IgD-negative memory B cell (primary cell): ENCODE data around the gene OPRM1. TPM values are rescaled to one million over a fixed set of nuclear protein-coding genes. Genes with fewer than 3 reads are reported as not detected.
"Not testable (repeated sequence)": the region's sequence is repeated elsewhere in the genome, so short reads cannot be mapped to it uniquely, and the experiment has no call there.

Experiments
- H3K27ac Mint-ChIP-seq, 3 donors: one replicate each; pipeline ENCODE4 v1.8.0; 2020 to 2022; ENCODE audit warnings: mild to moderate bottlenecking in 3 of 3, mixed read lengths in 3 of 3, moderate library complexity in 1 of 3
- H3K27me3 Mint-ChIP-seq: one replicate; pipeline ENCODE4 v1.8.0; 2021; ENCODE audit warnings: mixed read lengths
- H3K36me3 Mint-ChIP-seq: one replicate; pipeline ENCODE4 v1.8.0; 2020; ENCODE audit warnings: mild to moderate bottlenecking, mixed read lengths
- H3K4me1 Mint-ChIP-seq, 3 donors: one replicate each; pipeline ENCODE4 v1.8.0; 2020 to 2022; ENCODE audit warnings: mixed read lengths in 3 of 3, mild to moderate bottlenecking in 1 of 3
- H3K4me3 Mint-ChIP-seq, 4 donors: one replicate each; pipeline ENCODE4 v1.8.0; 2020 to 2022; ENCODE audit warnings: mild to moderate bottlenecking in 4 of 4, mixed read lengths in 4 of 4, moderate library complexity in 3 of 4
- H3K9me3 Mint-ChIP-seq, 3 donors: one replicate each; pipeline ENCODE4 v1.8.0; 2020 to 2021; ENCODE audit warnings: mixed read lengths in 3 of 3, mild to moderate bottlenecking in 1 of 3
- polyA plus RNA-seq: library from polyadenylated mRNA; unstranded; fragments of 300-500 nt; fragmentation: Illumina TruSeq; gene quantifications from one replicate; pipeline ENCODE4 v1.2.3, GENCODE V29; 2021

Gene OPRM1
- polyA plus RNA-seq, 1 donor from 2014 or later: not detected

GRCh38 chr6:154154389-154154967 lies 115.4 kb downstream of the OPRM1 start:
- Mint-ChIP-seq H3K4me3 (no peak overlapping the region), H3K4me1 (peaks cover 12 to 23% (median 21%) of the 10 kb centered on the region in 3 donors), H3K9me3 (peaks cover 0 to 3% (median 0%) of the 10 kb centered on the region in 3 donors), H3K27me3 (peaks cover 3% of the 10 kb centered on the region), H3K36me3 (no peaks in the 10 kb centered on the region), H3K27ac (no peak overlapping the region)

GRCh38 chr6:154156135-154156896 lies 117.3 kb downstream of the OPRM1 start:
- Mint-ChIP-seq H3K27me3 (no peaks in the 10 kb centered on the region), H3K4me1 (peaks cover 13 to 23% (median 21%) of the 10 kb centered on the region in 3 donors), H3K9me3 (no peaks in the 10 kb centered on the region), H3K36me3 (no peaks in the 10 kb centered on the region), H3K4me3 (peak overlapping the region in 3 of 4 donors; percentile 30 to 68 (median 39)), H3K27ac (peak overlapping the region in 1 of 3 donors; percentile 34)

GRCh38 chr6:154157082-154157481 lies 118.0 kb downstream of the OPRM1 start:
- peaks cover 13 to 23% (median 21%) of the 10 kb centered on the region in 3 donors for H3K4me1 Mint-ChIP-seq
- H3K4me3 Mint-ChIP-seq: peak overlapping the region; percentile 30 to 87 (median 70)
- H3K27me3 Mint-ChIP-seq: no peaks in the 10 kb centered on the region
- no peaks in the 10 kb centered on the region for H3K36me3 Mint-ChIP-seq
- no peak overlapping the region for H3K27ac Mint-ChIP-seq
- H3K9me3 Mint-ChIP-seq: no peaks in the 10 kb centered on the region

GRCh38 chr6:154157706-154158105 lies 118.7 kb downstream of the OPRM1 start:
- H3K36me3 Mint-ChIP-seq: no peaks in the 10 kb centered on the region
- peak overlapping the region in 2 of 4 donors; percentile 57 to 83 for H3K4me3 Mint-ChIP-seq
- H3K27me3 Mint-ChIP-seq: no peaks in the 10 kb centered on the region
- peak overlapping the region in 1 of 3 donors; percentile 48 for H3K27ac Mint-ChIP-seq
- H3K4me1 Mint-ChIP-seq: peaks cover 13 to 23% (median 21%) of the 10 kb centered on the region in 3 donors
- H3K9me3 Mint-ChIP-seq: no peaks in the 10 kb centered on the region

GRCh38 chr6:154159126-154159525 lies 120.1 kb downstream of the OPRM1 start:
- Mint-ChIP-seq H3K36me3 (no peaks in the 10 kb centered on the region), H3K4me1 (peaks cover 13 to 23% (median 21%) of the 10 kb centered on the region in 3 donors), H3K4me3 (no peak overlapping the region), H3K9me3 (no peaks in the 10 kb centered on the region), H3K27ac (no peak overlapping the region), H3K27me3 (no peaks in the 10 kb centered on the region)

- Mint-ChIP-seq H3K27me3 (no peaks in the 10 kb centered on the region), H3K9me3 (no peaks in the 10 kb centered on the region), H3K36me3 (no peaks in the 10 kb centered on the region), H3K4me3 (no peak overlapping the region), H3K27ac (no peak overlapping the region), H3K4me1 (peaks cover 11 to 13% (median 11%) of the 10 kb centered on the region in 3 donors)
These were observed 122.6 kb downstream of the OPRM1 start for GRCh38 chr6:154161689-154162088.

GRCh38 chr6:154164397-154164796 lies 125.4 kb downstream of the OPRM1 start:
- peaks cover 0 to 2% (median 0%) of the 10 kb centered on the region in 3 donors for H3K4me1 Mint-ChIP-seq
- H3K9me3 Mint-ChIP-seq: no peaks in the 10 kb centered on the region
- H3K4me3 Mint-ChIP-seq: no peak overlapping the region
- no peaks in the 10 kb centered on the region for H3K36me3 Mint-ChIP-seq
- H3K27me3 Mint-ChIP-seq: no peaks in the 10 kb centered on the region
- H3K27ac Mint-ChIP-seq: no peak overlapping the region

GRCh38 chr6:154165478-154165877 lies 126.4 kb downstream of the OPRM1 start:
- no peaks in the 10 kb centered on the region for H3K27me3 Mint-ChIP-seq
- no peak overlapping the region for H3K4me3 Mint-ChIP-seq
- no peak overlapping the region for H3K27ac Mint-ChIP-seq
- H3K4me1 Mint-ChIP-seq: peaks cover 0 to 2% (median 0%) of the 10 kb centered on the region in 3 donors
- no peaks in the 10 kb centered on the region for H3K36me3 Mint-ChIP-seq
- no peaks in the 10 kb centered on the region for H3K9me3 Mint-ChIP-seq

- Mint-ChIP-seq H3K27ac (no peak overlapping the region), H3K4me3 (no peak overlapping the region), H3K9me3 (no peaks in the 10 kb centered on the region), H3K4me1 (no peaks in the 10 kb centered on the region), H3K27me3 (no peaks in the 10 kb centered on the region), H3K36me3 (no peaks in the 10 kb centered on the region)
These were observed 127.1 kb downstream of the OPRM1 start for GRCh38 chr6:154166140-154166539.

- Mint-ChIP-seq H3K4me3 (no peak overlapping the region), H3K4me1 (no peaks in the 10 kb centered on the region), H3K27me3 (no peaks in the 10 kb centered on the region), H3K27ac (no peak overlapping the region), H3K36me3 (no peaks in the 10 kb centered on the region), H3K9me3 (no peaks in the 10 kb centered on the region)
These were observed 128.1 kb downstream of the OPRM1 start for GRCh38 chr6:154167126-154167525.

- Mint-ChIP-seq H3K4me1 (no peaks in the 10 kb centered on the region), H3K27ac (no peak overlapping the region), H3K9me3 (peaks cover 2 to 4% (median 3%) of the 10 kb centered on the region in 3 donors), H3K27me3 (no peaks in the 10 kb centered on the region), H3K4me3 (no peak overlapping the region), H3K36me3 (peaks cover 2% of the 10 kb centered on the region)
These were observed 130.3 kb downstream of the OPRM1 start for GRCh38 chr6:154169193-154169847.

GRCh38 chr6:154170106-154170505 lies 131.1 kb downstream of the OPRM1 start:
- Mint-ChIP-seq H3K4me1 (no peaks in the 10 kb centered on the region), H3K9me3 (peaks cover 2 to 4% (median 3%) of the 10 kb centered on the region in 3 donors), H3K4me3 (no peak overlapping the region), H3K27me3 (no peaks in the 10 kb centered on the region), H3K27ac (no peak overlapping the region), H3K36me3 (peaks cover 2% of the 10 kb centered on the region)

- not testable (repeated sequence) for H3K4me3 Mint-ChIP-seq, H3K27ac Mint-ChIP-seq, H3K36me3 Mint-ChIP-seq, H3K27me3 Mint-ChIP-seq, H3K9me3 Mint-ChIP-seq, H3K4me1 Mint-ChIP-seq
These were observed 133.4 kb downstream of the OPRM1 start for GRCh38 chr6:154172393-154172792.

GRCh38 chr6:154179434-154179833 lies 140.4 kb downstream of the OPRM1 start:
- Mint-ChIP-seq H3K27ac (no peak overlapping the region), H3K27me3 (peaks cover 2% of the 10 kb centered on the region), H3K36me3 (no peaks in the 10 kb centered on the region), H3K9me3 (peaks cover 1 to 7% (median 4%) of the 10 kb centered on the region in 3 donors), H3K4me1 (no peaks in the 10 kb centered on the region), H3K4me3 (no peak overlapping the region)

GRCh38 chr6:154187203-154187602 lies 148.2 kb downstream of the OPRM1 start:
- Mint-ChIP-seq H3K36me3 (no peaks in the 10 kb centered on the region), H3K9me3 (peaks cover 1 to 4% (median 4%) of the 10 kb centered on the region in 3 donors), H3K4me3 (no peak overlapping the region), H3K27me3 (peaks cover 2% of the 10 kb centered on the region), H3K27ac (peak overlapping the region in 1 of 3 donors; percentile 24), H3K4me1 (no peaks in the 10 kb centered on the region)
